ENCODE results near the gene YARS2.

DNA sequence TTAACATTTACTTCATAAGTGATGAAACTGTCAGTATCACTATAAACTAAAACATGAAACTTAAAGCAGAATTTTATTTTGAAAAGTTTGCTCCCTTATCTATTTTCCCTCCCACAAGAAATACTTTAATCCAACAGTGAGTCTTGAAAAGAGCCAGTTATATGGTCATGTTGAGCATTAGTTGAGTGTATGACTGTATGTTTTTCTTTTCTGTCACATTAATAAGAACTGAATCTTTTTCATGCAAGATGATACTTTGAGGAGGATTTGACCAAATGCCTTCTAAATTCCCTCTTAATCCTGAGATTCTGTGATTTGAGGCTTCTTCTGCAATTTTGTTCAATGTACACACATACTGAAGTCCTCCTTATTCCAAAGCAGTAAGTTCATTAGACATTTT is 33.7 kb upstream of the YARS2 start:
- TF ChIP-seq CTCF (IDR thresholded peaks at IDR 0.05) = no peak
- no peak for TF ChIP-seq POLR2A (IDR thresholded peaks at IDR 0.05)

Data from heart left ventricle (tissue), 13 donors.